Measurements from ENCODE around the gene CUL9.
A peak's percentile ranks its signal among the peaks of the same experiment; 100 is the strongest.

Gene CUL9

GRCh38 chr6:43204271-43205105, 22.5 kb downstream of the CUL9 start:
- no peak for DNase-seq (ENCODE audit: low read depth, low spot score)
- in situ Hi-C loops (cut with HindIII; ENCODE audit: low sequenced_read_pairs), result no loop called here
- TF ChIP-seq CTCF (IDR thresholded peaks at IDR 0.05; ENCODE audit: low read depth, low read length), result no peak
- H3K4me3 ChIP-seq (ENCODE audit: low read depth, low read length), result no peak overlapping the region

GRCh38 chr6:43205849-43206248, 23.9 kb downstream of the CUL9 start:
- TF ChIP-seq CTCF (IDR thresholded peaks at IDR 0.05; ENCODE audit: low read depth, low read length), result no peak
- DNase-seq (ENCODE audit: low read depth, low spot score), result no peak
- in situ Hi-C loops (cut with HindIII; ENCODE audit: low sequenced_read_pairs), result no loop called here
- no peak overlapping the region for H3K4me3 ChIP-seq (ENCODE audit: low read depth, low read length)

- no peak for DNase-seq (ENCODE audit: low read depth, low spot score)
- in situ Hi-C loops (cut with HindIII; ENCODE audit: low sequenced_read_pairs), result no loop called here
- no peak for TF ChIP-seq CTCF (IDR thresholded peaks at IDR 0.05; ENCODE audit: low read depth, low read length)
- no peak overlapping the region for H3K4me3 ChIP-seq (ENCODE audit: low read depth, low read length)
Measured at GRCh38 chr6:43207286-43207685, 25.3 kb downstream of the CUL9 start.

- in situ Hi-C loops (cut with HindIII; ENCODE audit: low sequenced_read_pairs), result no loop called here
- no peak for DNase-seq (ENCODE audit: low read depth, low spot score)
- peak; percentile 6 for TF ChIP-seq CTCF (IDR thresholded peaks at IDR 0.05; ENCODE audit: low read depth, low read length)
- no peak overlapping the region for H3K4me3 ChIP-seq (ENCODE audit: low read depth, low read length)
Measured at GRCh38 chr6:43211955-43212354, 30.0 kb downstream of the CUL9 start.

- TF ChIP-seq CTCF (IDR thresholded peaks at IDR 0.05; ENCODE audit: low read depth, low read length), result no peak
- H3K4me3 ChIP-seq (ENCODE audit: low read depth, low read length), result no peak overlapping the region
- DNase-seq (ENCODE audit: low read depth, low spot score), result no peak
- in situ Hi-C loops (cut with HindIII; ENCODE audit: low sequenced_read_pairs), result no loop called here
Measured at GRCh38 chr6:43213431-43213830, 31.4 kb downstream of the CUL9 start.

GRCh38 chr6:43215066-43215465, 33.1 kb downstream of the CUL9 start:
- no peak for DNase-seq (ENCODE audit: low read depth, low spot score)
- no peak for TF ChIP-seq CTCF (IDR thresholded peaks at IDR 0.05; ENCODE audit: low read depth, low read length)
- in situ Hi-C loops (cut with HindIII; ENCODE audit: low sequenced_read_pairs), result no loop called here
- H3K4me3 ChIP-seq (ENCODE audit: low read depth, low read length), result no peak overlapping the region
